Heart right ventricle (tissue), 16 donors: Measurements from ENCODE around the gene CDK19. TPM values are rescaled to one million over a fixed set of nuclear protein-coding genes. Genes with fewer than 3 reads are reported as not detected.

ENCODE experiments used
- ATAC-seq, 8 donors: fragments of 200-7000 bp; cut with Tn5 transposase; one replicate each; pipeline ENCODE4 v1.9.1; 2020; ENCODE audit warnings: mild to moderate bottlenecking in 8 of 8, moderate library complexity in 8 of 8, moderate number of reproducible peaks in 1 of 8
- DNase-seq, 2 donors: peaks; one replicate each; pipeline ENCODE4 v3.0.0-alpha.2; 2020
- H3K27ac ChIP-seq, 10 donors: fragments of 200-600 bp; sonication (generic) in 2 of 10; one replicate each; pipeline versions ENCODE4 v1.5.0 to v1.8.0; 2020 to 2022; ENCODE audit warnings: mild to moderate bottlenecking in 3 of 10
- H3K27me3 ChIP-seq, 7 donors: fragments of 200-600 bp; one replicate each; pipeline ENCODE4 v1.8.0; 2021 to 2022; ENCODE audit warnings: mild to moderate bottlenecking in 2 of 7
- H3K36me3 ChIP-seq, 9 donors: fragments of 200-600 bp; sonication (generic) in 1 of 9; one replicate each; pipeline versions ENCODE4 v1.5.0 to v1.8.0; 2020 to 2022; ENCODE audit warnings: mild to moderate bottlenecking in 2 of 9
- H3K4me1 ChIP-seq, 9 donors: fragments of 200-600 bp; sonication (generic) in 1 of 9; one replicate each; pipeline versions ENCODE4 v1.5.0 to v1.8.0; 2020 to 2022; ENCODE audit warnings: mild to moderate bottlenecking in 4 of 9
- H3K4me3 ChIP-seq, 10 donors: fragments of 200-600 bp; sonication (generic) in 2 of 10; one replicate each; pipeline versions ENCODE4 v1.5.0 to v1.8.0; 2020 to 2022; ENCODE audit warnings: mild to moderate bottlenecking in 7 of 10, moderate library complexity in 2 of 10
- H3K9me3 ChIP-seq, 11 donors: fragments of 200-600 bp in 10 of 11; sonication (generic) in 2 of 11; one replicate each; pipeline versions ENCODE4 v1.5.0 to v1.8.0; 2013 to 2022; ENCODE audit warnings: mild to moderate bottlenecking in 2 of 11, control low read depth in 1 of 11, moderate library complexity in 1 of 11
- WGBS, 2 donors: extraction: QIAGEN DNeasy Blood & Tissue Kit; methylation state at CpG; one replicate each; pipeline ENCODE4 v1.1.7; 2013; ENCODE audit warnings: inconsistent platforms in 1 of 2; 5-methylcytosine and 5-hydroxymethylcytosine counted together
- intact Hi-C, 10 donors: fragments of 100-400 bp; cut with DNase I; formaldehyde crosslinking; loops; one replicate each; pipeline versions ENCODE4 v1.11.1 to v1.14.2; 2022
- polyA plus RNA-seq, 2 donors: library from polyadenylated mRNA; stranded (reverse); fragments of 200-250 nt; gene quantifications; one replicate each; pipeline ENCODE4 v1.2.3, GENCODE V29; 2013
- total RNA-seq, 10 donors: library from RNA; stranded (reverse); fragmentation: NEBNext Ultra II Directional in 3 of 10; extraction: Animal tissue kit (Norgen Biotek cat#: 25700) in 3 of 10; gene quantifications; one replicate each; pipeline versions ENCODE4 v1.2.1 to v1.2.4, GENCODE V29; 2021 to 2023
- TF ChIP-seq, protein P1 (sequence below), 9 donors: fragments of 200-600 bp; sonication (generic) in 2 of 9; IDR thresholded peaks; one replicate each; pipeline versions ENCODE4 v1.5.0 to v1.8.0; 2021 to 2022; ENCODE audit warnings: antibody characterized with exemption in 9 of 9, mild to moderate bottlenecking in 5 of 9, moderate library complexity in 1 of 9
- donor health status: Arrhythmogenic right ventricular cardiomyopathy.
- donor health status: ischemic (EF 13 %, LVEDD 7.1; RV severe dilation, severe dysfunction).
- donor health status: healthy with polysubstance abuse.
- donor health status: DM: no; HTN: yes; CAD: no.
- donor health status: DM: no; HTN: no; CAD: no.
- donor health status: ischemic (EF 25% LVEDD 6.9; RV normal size, moderate dysfunction).
- donor health status: ischemic (EF 25% LVEDD 5.7; RV mildly dilated, moderate dysfunction).
- donor health status: healthy.
- donor health status: DM: yes; HTN: yes; CAD: no.
- donor health status: Ischemic cardiomyopathy.
- donor health status: ischemic (EF 35%, LVEDD 5.7; RV mildly dilated, moderate dysfunction).
- donor health status: nonischemic (EF 11% LVEDD 7.7; RV severe dilation, severe dysfunction).
- donor health status: DM: yes; HTN: yes; CAD: no.
- donor health status: PGD.
- donor health status: ischemic (EF 29% LVEDD 5.4; RV normal size, mild dysfunction).
- donor health status: nonischemic (EF 23%, LVEDD 6.1; RV moderate dilation, normal function).

Gene CDK19
- total and polyA plus RNA-seq, 12 donors: 3.9 to 13.0 (median 8.4) TPM

DNA sequence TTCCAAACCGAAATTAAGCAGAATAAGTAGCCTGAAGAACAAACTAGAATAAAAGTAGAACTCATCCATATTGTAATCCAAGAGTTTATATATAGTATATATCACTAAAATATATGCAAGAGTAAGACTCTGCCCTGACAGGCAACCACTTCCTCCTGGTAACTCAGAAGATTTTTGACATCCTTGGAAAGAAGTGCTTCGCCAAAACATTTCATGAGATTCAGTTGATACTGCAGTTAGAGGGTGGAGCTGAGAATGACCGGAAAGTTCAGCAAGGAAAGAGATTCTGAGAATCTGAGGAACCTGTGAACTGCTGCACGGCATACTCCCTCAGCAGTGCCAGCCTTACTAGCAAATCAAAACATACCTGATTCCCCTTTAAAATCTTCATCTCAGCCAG is 79.6 kb downstream of the CDK19 start:
- H3K4me1 ChIP-seq: peaks cover 0 to 12% (median 0%) of the 10 kb centered on the region in 9 donors
- no peak overlapping the region for H3K4me3 ChIP-seq
- H3K9me3 ChIP-seq: peaks cover 0 to 5% (median 0%) of the 10 kb centered on the region in 11 donors
- no peak for DNase-seq
- no peak overlapping the region for H3K27ac ChIP-seq
- WGBS, 2 donors: 93 to 97% methylated on average over 4 of the region's 4 CpGs
- TF ChIP-seq, protein P1, sequence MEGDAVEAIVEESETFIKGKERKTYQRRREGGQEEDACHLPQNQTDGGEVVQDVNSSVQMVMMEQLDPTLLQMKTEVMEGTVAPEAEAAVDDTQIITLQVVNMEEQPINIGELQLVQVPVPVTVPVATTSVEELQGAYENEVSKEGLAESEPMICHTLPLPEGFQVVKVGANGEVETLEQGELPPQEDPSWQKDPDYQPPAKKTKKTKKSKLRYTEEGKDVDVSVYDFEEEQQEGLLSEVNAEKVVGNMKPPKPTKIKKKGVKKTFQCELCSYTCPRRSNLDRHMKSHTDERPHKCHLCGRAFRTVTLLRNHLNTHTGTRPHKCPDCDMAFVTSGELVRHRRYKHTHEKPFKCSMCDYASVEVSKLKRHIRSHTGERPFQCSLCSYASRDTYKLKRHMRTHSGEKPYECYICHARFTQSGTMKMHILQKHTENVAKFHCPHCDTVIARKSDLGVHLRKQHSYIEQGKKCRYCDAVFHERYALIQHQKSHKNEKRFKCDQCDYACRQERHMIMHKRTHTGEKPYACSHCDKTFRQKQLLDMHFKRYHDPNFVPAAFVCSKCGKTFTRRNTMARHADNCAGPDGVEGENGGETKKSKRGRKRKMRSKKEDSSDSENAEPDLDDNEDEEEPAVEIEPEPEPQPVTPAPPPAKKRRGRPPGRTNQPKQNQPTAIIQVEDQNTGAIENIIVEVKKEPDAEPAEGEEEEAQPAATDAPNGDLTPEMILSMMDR (IDR thresholded peaks at IDR 0.05): no peak
- peaks cover 0 to 22% (median 0%) of the 10 kb centered on the region in 9 donors for H3K36me3 ChIP-seq
- no peaks in the 10 kb centered on the region for H3K27me3 ChIP-seq
- intact Hi-C loops: no loop called here
- no peak for ATAC-seq

GRCh38 chr6:110731898-110732297 is 83.4 kb downstream of the CDK19 start:
- Histone ChIP-seq H3K27ac (no peak overlapping the region), H3K9me3 (no peaks in the 10 kb centered on the region), H3K36me3 (peaks cover 0 to 11% (median 0%) of the 10 kb centered on the region in 9 donors), H3K4me3 (no peak overlapping the region), H3K4me1 (peaks cover 0 to 9% (median 0%) of the 10 kb centered on the region in 9 donors), H3K27me3 (no peaks in the 10 kb centered on the region)
- ATAC-seq (no peak), DNase-seq (no peak)
- WGBS, 2 donors: 96 to 100% methylated on average over 3 of the region's 3 CpGs
- intact Hi-C loops: no loop called here
- TF ChIP-seq, protein P1 (IDR thresholded peaks at IDR 0.05): no peak

DNA sequence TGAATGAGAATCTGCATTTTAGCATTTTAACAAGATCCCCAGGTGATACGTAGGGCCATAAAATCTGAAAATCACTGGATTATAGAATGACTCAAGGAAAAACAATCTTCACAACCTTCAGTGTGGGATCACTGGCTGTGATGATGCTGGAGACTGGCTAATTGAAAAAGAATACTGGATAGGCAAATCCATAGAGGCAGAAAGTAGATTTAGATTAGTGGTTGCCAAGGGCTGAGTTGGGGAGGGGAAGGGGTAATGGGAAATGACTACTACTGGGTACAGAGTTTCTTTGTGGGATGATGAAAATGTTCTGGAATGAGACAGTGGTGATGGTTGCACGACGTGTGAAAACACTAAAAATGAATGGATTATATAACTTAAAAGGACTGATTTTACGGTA is 84.1 kb downstream of the CDK19 start:
- TF ChIP-seq, protein P1 (IDR thresholded peaks at IDR 0.05): no peak
- no peak for DNase-seq
- Histone ChIP-seq H3K36me3 (peaks cover 0 to 11% (median 0%) of the 10 kb centered on the region in 9 donors), H3K27me3 (no peaks in the 10 kb centered on the region), H3K4me3 (no peak overlapping the region), H3K27ac (no peak overlapping the region), H3K4me1 (peaks cover 0 to 9% (median 0%) of the 10 kb centered on the region in 9 donors), H3K9me3 (no peaks in the 10 kb centered on the region)
- 97 to 98% methylated on average over 4 of the region's 4 CpGs for WGBS, 2 donors
- intact Hi-C loops: no loop called here
- ATAC-seq: no peak

- no peak overlapping the region for H3K27ac ChIP-seq
- TF ChIP-seq, protein P1 (IDR thresholded peaks at IDR 0.05): no peak
- no peaks in the 10 kb centered on the region for H3K27me3 ChIP-seq
- no peak overlapping the region for H3K4me3 ChIP-seq
- peaks cover 0 to 9% (median 0%) of the 10 kb centered on the region in 9 donors for H3K4me1 ChIP-seq
- peaks cover 0 to 3% (median 0%) of the 10 kb centered on the region in 9 donors for H3K36me3 ChIP-seq
- intact Hi-C loops: no loop called here
- ATAC-seq (no peak), DNase-seq (no peak)
- WGBS, 2 donors: 96 to 97% methylated on average over 1 of the region's 1 CpG
- H3K9me3 ChIP-seq: no peaks in the 10 kb centered on the region
Measured at GRCh38 chr6:110728501-110728900, 86.8 kb downstream of the CDK19 start.
